HepG2 (cell line): ENCODE measurements around the gene LCP2.

Experiments
- AGO1 ChIP-seq: fragments of 200-400 bp; formaldehyde crosslinking; IDR thresholded peaks from 2 replicates; pipeline ENCODE4 v1.6.1; 2017; ENCODE audit warnings: mild to moderate bottlenecking, low read depth, low read length, moderate library complexity; ENCODE audit not compliant: poor library complexity, severe bottlenecking
- AKAP8 ChIP-seq: sonication (generic); formaldehyde crosslinking; IDR thresholded peaks from 2 replicates; pipeline ENCODE4 v1.5.1; 2020; ENCODE audit warnings: mild to moderate bottlenecking, missing genetic modification reagents
- BHLHE40 ChIP-seq: IDR thresholded peaks from 2 replicates; pipeline ENCODE4 v1.6.1; 2011; ENCODE audit warnings: low read length, improper control_type of control experiment
- EED ChIP-seq: sonication (generic); formaldehyde crosslinking; IDR thresholded peaks from 2 replicates; pipeline ENCODE4 v1.5.0; 2020; ENCODE audit warnings: mild to moderate bottlenecking, missing genetic modification reagents
- MTA1 ChIP-seq: sonication (generic); formaldehyde crosslinking; IDR thresholded peaks from 2 replicates; pipeline ENCODE4 v1.4.0; 2020; ENCODE audit warnings: missing genetic modification reagents, mild to moderate bottlenecking, borderline replicate concordance
- MXI1 ChIP-seq: IDR thresholded peaks from 3 replicates; pipeline ENCODE4 v1.6.1; 2012; ENCODE audit warnings: low read depth, low read length, inconsistent platforms, borderline replicate concordance
- SPEN ChIP-seq: sonication (generic); formaldehyde crosslinking; IDR thresholded peaks from 2 replicates; pipeline ENCODE4 v1.5.1; 2020; ENCODE audit warnings: low read depth, mild to moderate bottlenecking, missing genetic modification reagents
- ZNF441 ChIP-seq: sonication (generic); formaldehyde crosslinking; IDR thresholded peaks from 2 replicates; pipeline ENCODE4 v1.7.0; 2021; ENCODE audit warnings: missing genetic modification reagents, borderline replicate concordance
- ZNF816 ChIP-seq: sonication (generic); formaldehyde crosslinking; IDR thresholded peaks from 2 replicates; pipeline ENCODE4 v1.8.0; 2022; ENCODE audit warnings: missing genetic modification reagents, mild to moderate bottlenecking, borderline replicate concordance
- TF ChIP-seq, protein P1 (sequence below): sonication (generic); formaldehyde crosslinking; conservative IDR thresholded peaks from 2 replicates; pipeline ENCODE4 v1.8.0; 2022; ENCODE audit warnings: low read depth, missing genetic modification reagents
- TF ChIP-seq, protein P2 (sequence below): sonication (generic); formaldehyde crosslinking; IDR thresholded peaks from 2 replicates; pipeline ENCODE4 v1.5.0; 2020; ENCODE audit warnings: mild to moderate bottlenecking, missing genetic modification reagents, moderate library complexity

DNA sequence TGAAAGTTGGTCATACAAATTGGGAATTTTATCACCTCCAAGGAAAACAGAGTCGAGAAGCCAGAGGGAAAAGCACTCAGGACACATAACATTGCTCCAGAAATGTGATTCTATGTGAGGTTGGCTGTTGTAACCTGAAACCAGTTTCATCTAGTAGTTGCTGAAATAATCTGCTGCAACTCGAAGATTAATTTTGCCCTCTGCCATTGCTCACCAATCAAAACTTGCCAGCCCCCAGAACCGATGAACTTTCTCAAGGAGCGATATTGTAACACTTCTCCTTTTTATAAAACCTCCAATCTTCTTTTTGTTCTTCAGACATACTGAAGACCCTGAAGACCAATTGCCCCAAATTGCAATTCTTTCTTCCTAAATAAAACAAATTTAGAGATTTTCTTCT lies 33.7 kb downstream of the LCP2 start:
- no peak for TF ChIP-seq AGO1
- no peak for TF ChIP-seq SPEN (CRISPR knock-in tag)
- TF ChIP-seq MTA1 (CRISPR knock-in tag): no peak
- TF ChIP-seq, protein P1, sequence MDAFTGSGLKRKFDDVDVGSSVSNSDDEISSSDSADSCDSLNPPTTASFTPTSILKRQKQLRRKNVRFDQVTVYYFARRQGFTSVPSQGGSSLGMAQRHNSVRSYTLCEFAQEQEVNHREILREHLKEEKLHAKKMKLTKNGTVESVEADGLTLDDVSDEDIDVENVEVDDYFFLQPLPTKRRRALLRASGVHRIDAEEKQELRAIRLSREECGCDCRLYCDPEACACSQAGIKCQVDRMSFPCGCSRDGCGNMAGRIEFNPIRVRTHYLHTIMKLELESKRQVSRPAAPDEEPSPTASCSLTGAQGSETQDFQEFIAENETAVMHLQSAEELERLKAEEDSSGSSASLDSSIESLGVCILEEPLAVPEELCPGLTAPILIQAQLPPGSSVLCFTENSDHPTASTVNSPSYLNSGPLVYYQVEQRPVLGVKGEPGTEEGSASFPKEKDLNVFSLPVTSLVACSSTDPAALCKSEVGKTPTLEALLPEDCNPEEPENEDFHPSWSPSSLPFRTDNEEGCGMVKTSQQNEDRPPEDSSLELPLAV (CRISPR knock-in tag): no peak
- TF ChIP-seq AKAP8 (CRISPR knock-in tag): no peak
- TF ChIP-seq MXI1: no peak
- no peak for TF ChIP-seq ZNF441 (CRISPR knock-in tag)
- no peak for TF ChIP-seq EED (CRISPR knock-in tag)
- TF ChIP-seq ZNF816 (CRISPR knock-in tag): no peak
- TF ChIP-seq, protein P2, sequence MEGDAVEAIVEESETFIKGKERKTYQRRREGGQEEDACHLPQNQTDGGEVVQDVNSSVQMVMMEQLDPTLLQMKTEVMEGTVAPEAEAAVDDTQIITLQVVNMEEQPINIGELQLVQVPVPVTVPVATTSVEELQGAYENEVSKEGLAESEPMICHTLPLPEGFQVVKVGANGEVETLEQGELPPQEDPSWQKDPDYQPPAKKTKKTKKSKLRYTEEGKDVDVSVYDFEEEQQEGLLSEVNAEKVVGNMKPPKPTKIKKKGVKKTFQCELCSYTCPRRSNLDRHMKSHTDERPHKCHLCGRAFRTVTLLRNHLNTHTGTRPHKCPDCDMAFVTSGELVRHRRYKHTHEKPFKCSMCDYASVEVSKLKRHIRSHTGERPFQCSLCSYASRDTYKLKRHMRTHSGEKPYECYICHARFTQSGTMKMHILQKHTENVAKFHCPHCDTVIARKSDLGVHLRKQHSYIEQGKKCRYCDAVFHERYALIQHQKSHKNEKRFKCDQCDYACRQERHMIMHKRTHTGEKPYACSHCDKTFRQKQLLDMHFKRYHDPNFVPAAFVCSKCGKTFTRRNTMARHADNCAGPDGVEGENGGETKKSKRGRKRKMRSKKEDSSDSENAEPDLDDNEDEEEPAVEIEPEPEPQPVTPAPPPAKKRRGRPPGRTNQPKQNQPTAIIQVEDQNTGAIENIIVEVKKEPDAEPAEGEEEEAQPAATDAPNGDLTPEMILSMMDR (CRISPR knock-in tag): no peak
- no peak for TF ChIP-seq BHLHE40
